Gastroesophageal sphincter (tissue), 4 donors: Measurements from ENCODE around the gene PLAU. TPM values are rescaled to one million over a fixed set of nuclear protein-coding genes. Genes with fewer than 3 reads are reported as not detected.
"Not testable (repeated sequence)": the region's sequence is repeated elsewhere in the genome, so short reads cannot be mapped to it uniquely, and the experiment has no call there.

Source experiments
- ATAC-seq: fragments of 150-250 bp; one replicate; pipeline ENCODE4 v1.9.1; 2016; ENCODE audit warnings: mild to moderate bottlenecking, moderate library complexity
- H3K27ac ChIP-seq, 4 donors: fragments of 200-600 bp; sonication (generic) in 3 of 4; 1 replicate in 3 of 4; 2 replicates in 1 of 4; pipeline ENCODE4 v1.5.1; 2016 to 2019
- H3K27me3 ChIP-seq: fragments of 200-600 bp; sonication (generic); one replicate; pipeline ENCODE4 v1.5.1; 2019
- H3K36me3 ChIP-seq, 2 donors: fragments of 200-600 bp; sonication (generic); one replicate each; pipeline ENCODE4 v1.5.1; 2019; ENCODE audit warnings: control low read depth in 1 of 2
- H3K4me1 ChIP-seq, 3 donors: fragments of 200-600 bp; sonication (generic); 1 replicate in 2 of 3; 2 replicates in 1 of 3; pipeline ENCODE4 v1.5.1; 2016 to 2019; ENCODE audit warnings: control low read depth in 2 of 3
- H3K4me3 ChIP-seq, 2 donors: fragments of 200-600 bp; sonication (generic); one replicate each; pipeline ENCODE4 v1.5.1; 2019; ENCODE audit warnings: mild to moderate bottlenecking in 1 of 2, moderate library complexity in 1 of 2
- H3K9me3 ChIP-seq, 3 donors: fragments of 200-600 bp; sonication (generic); one replicate each; pipeline ENCODE4 v1.5.1; 2017 to 2019; ENCODE audit warnings: control low read depth in 2 of 3
- CTCF ChIP-seq, 4 experiments: fragments of 200-600 bp in 2 of 4; fragments of 450-650 bp in 2 of 4; sonication (generic) in 1 of 4; IDR thresholded peaks; one replicate each; pipeline ENCODE4 v1.5.1; 2017 to 2019; ENCODE audit warnings: antibody characterized with exemption in 4 of 4, mild to moderate bottlenecking in 2 of 4, moderate library complexity in 2 of 4
- EP300 ChIP-seq: sonication (generic); formaldehyde crosslinking; IDR thresholded peaks from one replicate; pipeline ENCODE4 v1.6.1; 2017; ENCODE audit warnings: antibody characterized with exemption, mild to moderate bottlenecking
- POLR2A ChIP-seq, 2 donors: fragments of 450-650 bp; IDR thresholded peaks; one replicate each; pipeline ENCODE4 v1.6.1; 2017; ENCODE audit warnings: antibody characterized with exemption in 2 of 2, mild to moderate bottlenecking in 2 of 2, moderate library complexity in 1 of 2
- POLR2AphosphoS5 ChIP-seq: sonication (generic); formaldehyde crosslinking; IDR thresholded peaks from one replicate; pipeline ENCODE4 v1.6.1; 2017; ENCODE audit warnings: antibody characterized with exemption
- WGBS, 2 donors: methylation state at CpG; one replicate each; pipeline ENCODE4 v1.1.5; 2018; ENCODE audit warnings: low coverage in 1 of 2; 5-methylcytosine and 5-hydroxymethylcytosine counted together
- total RNA-seq, 4 donors: library from RNA; depleted of rRNA; stranded (reverse); fragments of >200 nt; gene quantifications; one replicate each; pipeline ENCODE4 v1.1.0, GENCODE V29; 2016

Gene PLAU
- total RNA-seq, 4 donors from 2014 or later, result 1.1 to 43.3 (median 8.3) TPM

GRCh38 chr10:73923935-73924598 is 13.1 kb downstream of the PLAU start:
- Histone ChIP-seq H3K4me3 (no peak overlapping the region), H3K9me3 (no peaks in the 10 kb centered on the region), H3K27ac (no peak overlapping the region), H3K36me3 (no peaks in the 10 kb centered on the region), H3K27me3 (no peaks in the 10 kb centered on the region), H3K4me1 (peaks cover 0 to 7% (median 3%) of the 10 kb centered on the region in 3 donors)
- no peak for TF ChIP-seq POLR2A (IDR thresholded peaks at IDR 0.05)
- no peak for TF ChIP-seq POLR2AphosphoS5
- no peak for TF ChIP-seq CTCF (IDR thresholded peaks at IDR 0.05)
- no peak for ATAC-seq
- WGBS, 2 donors, result 29 to 66% methylated on average over 4 of the region's 4 CpGs

- peaks cover 0 to 2% (median 0%) of the 10 kb centered on the region in 3 donors for H3K4me1 ChIP-seq
- WGBS, 2 donors, result 50% methylated on average over 1 of the region's 1 CpG; no CpG with 5 or more reads in 1 of the 2 donors
- H3K27ac ChIP-seq, result no peak overlapping the region
- H3K36me3 ChIP-seq, result no peaks in the 10 kb centered on the region
- H3K9me3 ChIP-seq, result no peaks in the 10 kb centered on the region
- no peak overlapping the region for H3K4me3 ChIP-seq
- TF ChIP-seq POLR2AphosphoS5, result no peak
- TF ChIP-seq EP300, result no peak
- no peak for TF ChIP-seq POLR2A (IDR thresholded peaks at IDR 0.05)
- TF ChIP-seq CTCF (IDR thresholded peaks at IDR 0.05), result no peak
- no peak for ATAC-seq
- H3K27me3 ChIP-seq, result peaks cover 6% of the 10 kb centered on the region
Observed at GRCh38 chr10:73924935-73925334, 14.0 kb downstream of the PLAU start.

GRCh38 chr10:73925539-73925938 is 14.6 kb downstream of the PLAU start:
- Histone ChIP-seq H3K36me3 (no peaks in the 10 kb centered on the region), H3K4me3 (no peak overlapping the region), H3K9me3 (no peaks in the 10 kb centered on the region), H3K27ac (no peak overlapping the region), H3K4me1 (no peaks in the 10 kb centered on the region), H3K27me3 (peaks cover 6% of the 10 kb centered on the region)
- no peak for TF ChIP-seq EP300
- TF ChIP-seq POLR2AphosphoS5, result no peak
- TF ChIP-seq CTCF (IDR thresholded peaks at IDR 0.05), result no peak
- TF ChIP-seq POLR2A (IDR thresholded peaks at IDR 0.05), result no peak
- no peak for ATAC-seq
- WGBS, 2 donors, result 86 to 90% methylated on average over 4 of the region's 4 CpGs

- TF ChIP-seq EP300 (no peak), POLR2A (IDR thresholded peaks at IDR 0.05) (no peak), POLR2AphosphoS5 (no peak)
- H3K36me3 ChIP-seq, result no peaks in the 10 kb centered on the region
- H3K4me3 ChIP-seq, result no peak overlapping the region
- 78 to 82% methylated on average over 4 of the region's 5 CpGs for WGBS, 2 donors
- peak; percentile 50 for ATAC-seq
- H3K4me1 ChIP-seq, result no peaks in the 10 kb centered on the region
- H3K27me3 ChIP-seq, result peaks cover 6% of the 10 kb centered on the region
- no peaks in the 10 kb centered on the region for H3K9me3 ChIP-seq
- no peak overlapping the region for H3K27ac ChIP-seq
Observed at GRCh38 chr10:73926152-73926764, 15.3 kb downstream of the PLAU start.

GRCh38 chr10:73930630-73931327 is 19.8 kb downstream of the PLAU start:
- H3K9me3 ChIP-seq, H3K4me1 ChIP-seq, H3K27ac ChIP-seq, H3K4me3 ChIP-seq, H3K27me3 ChIP-seq, H3K36me3 ChIP-seq, ATAC-seq: not testable (repeated sequence)
- TF ChIP-seq POLR2A (IDR thresholded peaks at IDR 0.05), result peak in 1 of 2 donors; percentile 9
- 78 to 91% methylated on average over 11 of the region's 13 CpGs for whole genome bisulfite sequencing, 2 donors
